ENCODE results near the gene UMOD.

The UMOD gene

GRCh38 chr16:20310421-20311395 lies 41.8 kb downstream of the UMOD start:
- TF ChIP-seq SPI1 (IDR thresholded peaks at IDR 0.05; ENCODE audit: low read depth, low read length) (no peak), POLR2AphosphoS5 (IDR thresholded peaks at IDR 0.05; ENCODE audit: low read depth, low read length) (no peak), POU2F2 (IDR thresholded peaks at IDR 0.05; ENCODE audit: low read depth, low read length) (no peak), TAF1 (IDR thresholded peaks at IDR 0.05; ENCODE audit: low read depth, low read length) (no peak), PAX5 (IDR thresholded peaks at IDR 0.05; ENCODE audit: insufficient read depth, low read length, severe bottlenecking) (no peak), POLR2A (IDR thresholded peaks at IDR 0.05; ENCODE audit: low read depth, low read length) (no peak)
- FAIRE-seq: no peak

GRCh38 chr16:20309786-20310185 lies 42.7 kb downstream of the UMOD start:
- FAIRE-seq: no peak
- no peak for DNase-seq (ENCODE audit: insufficient read length, low spot score)
- TF ChIP-seq PAX5 (IDR thresholded peaks at IDR 0.05; ENCODE audit: insufficient read depth, low read length, severe bottlenecking): no peak
- no peak for TF ChIP-seq POLR2A (IDR thresholded peaks at IDR 0.05; ENCODE audit: low read depth, low read length)
- TF ChIP-seq TAF1 (IDR thresholded peaks at IDR 0.05; ENCODE audit: low read depth, low read length): no peak
- TF ChIP-seq POLR2AphosphoS5 (IDR thresholded peaks at IDR 0.05; ENCODE audit: low read depth, low read length): no peak
- no peak for TF ChIP-seq POU2F2 (IDR thresholded peaks at IDR 0.05; ENCODE audit: low read depth, low read length)
- no peak for TF ChIP-seq SPI1 (IDR thresholded peaks at IDR 0.05; ENCODE audit: low read depth, low read length)

More at GRCh38 chr16:20310421-20311395, 41.8 kb downstream of the UMOD start:
- no peak for DNase-seq (ENCODE audit: insufficient read length, low spot score)

- FAIRE-seq (no peak), DNase-seq (ENCODE audit: insufficient read length, low spot score) (no peak)
- TF ChIP-seq POLR2AphosphoS5 (IDR thresholded peaks at IDR 0.05; ENCODE audit: low read depth, low read length): no peak
- TF ChIP-seq TAF1 (IDR thresholded peaks at IDR 0.05; ENCODE audit: low read depth, low read length): no peak
Observed at GRCh38 chr16:20308801-20309590, 43.5 kb downstream of the UMOD start.

GRCh38 chr16:20308266-20308665 lies 44.2 kb downstream of the UMOD start:
- FAIRE-seq (no peak), DNase-seq (ENCODE audit: insufficient read length, low spot score) (no peak)
- TF ChIP-seq TAF1 (IDR thresholded peaks at IDR 0.05; ENCODE audit: low read depth, low read length) (no peak), POLR2AphosphoS5 (IDR thresholded peaks at IDR 0.05; ENCODE audit: low read depth, low read length) (no peak), PAX5 (IDR thresholded peaks at IDR 0.05; ENCODE audit: insufficient read depth, low read length, severe bottlenecking) (no peak), POU2F2 (IDR thresholded peaks at IDR 0.05; ENCODE audit: low read depth, low read length) (no peak), POLR2A (IDR thresholded peaks at IDR 0.05; ENCODE audit: low read depth, low read length) (no peak), SPI1 (IDR thresholded peaks at IDR 0.05; ENCODE audit: low read depth, low read length) (no peak)

- FAIRE-seq (no peak), DNase-seq (ENCODE audit: insufficient read length, low spot score) (no peak)
- TF ChIP-seq SPI1 (IDR thresholded peaks at IDR 0.05; ENCODE audit: low read depth, low read length) (no peak), POLR2A (IDR thresholded peaks at IDR 0.05; ENCODE audit: low read depth, low read length) (no peak), TAF1 (IDR thresholded peaks at IDR 0.05; ENCODE audit: low read depth, low read length) (no peak), POU2F2 (IDR thresholded peaks at IDR 0.05; ENCODE audit: low read depth, low read length) (no peak), PAX5 (IDR thresholded peaks at IDR 0.05; ENCODE audit: insufficient read depth, low read length, severe bottlenecking) (no peak), POLR2AphosphoS5 (IDR thresholded peaks at IDR 0.05; ENCODE audit: low read depth, low read length) (no peak)
Observed at GRCh38 chr16:20307791-20308190, 44.7 kb downstream of the UMOD start.

- DNase-seq (ENCODE audit: insufficient read length, low spot score) (no peak), FAIRE-seq (no peak)
- TF ChIP-seq SPI1 (IDR thresholded peaks at IDR 0.05; ENCODE audit: low read depth, low read length) (no peak), PAX5 (IDR thresholded peaks at IDR 0.05; ENCODE audit: insufficient read depth, low read length, severe bottlenecking) (no peak), POU2F2 (IDR thresholded peaks at IDR 0.05; ENCODE audit: low read depth, low read length) (no peak), POLR2AphosphoS5 (IDR thresholded peaks at IDR 0.05; ENCODE audit: low read depth, low read length) (no peak), POLR2A (IDR thresholded peaks at IDR 0.05; ENCODE audit: low read depth, low read length) (no peak), TAF1 (IDR thresholded peaks at IDR 0.05; ENCODE audit: low read depth, low read length) (no peak)
Observed at GRCh38 chr16:20307240-20307671, 45.3 kb downstream of the UMOD start.

GRCh38 chr16:20306401-20306800 lies 46.1 kb downstream of the UMOD start:
- FAIRE-seq: no peak
- TF ChIP-seq PAX5 (IDR thresholded peaks at IDR 0.05; ENCODE audit: insufficient read depth, low read length, severe bottlenecking) (no peak), TAF1 (IDR thresholded peaks at IDR 0.05; ENCODE audit: low read depth, low read length) (no peak), POLR2AphosphoS5 (IDR thresholded peaks at IDR 0.05; ENCODE audit: low read depth, low read length) (no peak), POU2F2 (IDR thresholded peaks at IDR 0.05; ENCODE audit: low read depth, low read length) (no peak), POLR2A (IDR thresholded peaks at IDR 0.05; ENCODE audit: low read depth, low read length) (no peak), SPI1 (IDR thresholded peaks at IDR 0.05; ENCODE audit: low read depth, low read length) (no peak)
- DNase-seq (ENCODE audit: insufficient read length, low spot score): no peak

- TF ChIP-seq TAF1 (IDR thresholded peaks at IDR 0.05; ENCODE audit: low read depth, low read length) (no peak), PAX5 (IDR thresholded peaks at IDR 0.05; ENCODE audit: insufficient read depth, low read length, severe bottlenecking) (no peak), SPI1 (IDR thresholded peaks at IDR 0.05; ENCODE audit: low read depth, low read length) (no peak), POLR2A (IDR thresholded peaks at IDR 0.05; ENCODE audit: low read depth, low read length) (no peak), POU2F2 (IDR thresholded peaks at IDR 0.05; ENCODE audit: low read depth, low read length) (no peak), POLR2AphosphoS5 (IDR thresholded peaks at IDR 0.05; ENCODE audit: low read depth, low read length) (no peak)
- FAIRE-seq (no peak), DNase-seq (ENCODE audit: insufficient read length, low spot score) (no peak)
Observed at GRCh38 chr16:20303012-20303411, 49.5 kb downstream of the UMOD start.

GRCh38 chr16:20302389-20302788 lies 50.1 kb downstream of the UMOD start:
- FAIRE-seq (no peak), DNase-seq (ENCODE audit: insufficient read length, low spot score) (no peak)
- TF ChIP-seq POU2F2 (IDR thresholded peaks at IDR 0.05; ENCODE audit: low read depth, low read length): no peak
- no peak for TF ChIP-seq PAX5 (IDR thresholded peaks at IDR 0.05; ENCODE audit: insufficient read depth, low read length, severe bottlenecking)
- no peak for TF ChIP-seq POLR2AphosphoS5 (IDR thresholded peaks at IDR 0.05; ENCODE audit: low read depth, low read length)
- TF ChIP-seq SPI1 (IDR thresholded peaks at IDR 0.05; ENCODE audit: low read depth, low read length): no peak
- no peak for TF ChIP-seq TAF1 (IDR thresholded peaks at IDR 0.05; ENCODE audit: low read depth, low read length)
- no peak for TF ChIP-seq POLR2A (IDR thresholded peaks at IDR 0.05; ENCODE audit: low read depth, low read length)

Data from GM12891 (cell line).